GM23338 (cell line): Measurements from ENCODE around the gene OR8B12. TPM values are rescaled to one million over a fixed set of nuclear protein-coding genes. Genes with fewer than 3 reads are reported as not detected.
A peak's percentile ranks its signal among the peaks of the same experiment; 100 is the strongest.

Experiments
- ATAC-seq: fragments of 200-7000 bp; cut with Tn5 transposase; 3 replicates; pipeline ENCODE4 v1.9.1; 2020
- DNase-seq: peaks from one replicate; pipeline ENCODE4 v3.0.0-alpha.2; 2015; ENCODE audit warnings: low spot score
- H2AFZ ChIP-seq: fragments of 200-600 bp; sonication (generic); 2 replicates; pipeline ENCODE4 v1.8.0; 2016; ENCODE audit warnings: antibody characterized with exemption, mild to moderate bottlenecking, moderate library complexity
- H3F3A ChIP-seq: fragments of 200-600 bp; sonication (generic); replicated peaks from 2 replicates; pipeline ENCODE4 v1.8.0; 2017; ENCODE audit warnings: antibody characterized with exemption, mixed run types, low read depth
- H3K27ac ChIP-seq: fragments of 200-600 bp; sonication (generic); 2 replicates; pipeline ENCODE4 v1.6.1; 2016; ENCODE audit warnings: low read depth
- H3K27me3 ChIP-seq: fragments of 200-600 bp; sonication (generic); 2 replicates; pipeline ENCODE4 v1.8.0; 2016; ENCODE audit warnings: mild to moderate bottlenecking, mixed run types, moderate library complexity; ENCODE audit not compliant: insufficient read depth
- H3K36me3 ChIP-seq: fragments of 200-600 bp; sonication (generic); 2 replicates; pipeline ENCODE4 v1.8.0; 2016; ENCODE audit warnings: mild to moderate bottlenecking; ENCODE audit not compliant: insufficient read depth
- H3K4me1 ChIP-seq: fragments of 200-600 bp; sonication (generic); 2 replicates; pipeline ENCODE4 v1.8.0; 2016; ENCODE audit warnings: mild to moderate bottlenecking, moderate library complexity; ENCODE audit not compliant: insufficient read depth
- H3K4me2 ChIP-seq: fragments of 200-600 bp; sonication (generic); 2 replicates; pipeline ENCODE4 v1.7.1; 2017; ENCODE audit warnings: mixed run types
- H3K4me3 ChIP-seq: fragments of 200-600 bp; sonication (generic); 2 replicates; pipeline ENCODE4 v1.6.1; 2016; ENCODE audit warnings: mixed run types
- H3K79me2 ChIP-seq: fragments of 200-600 bp; sonication (generic); replicated peaks from 2 replicates; pipeline ENCODE4 v1.8.0; 2017; ENCODE audit warnings: mild to moderate bottlenecking; ENCODE audit not compliant: insufficient read depth
- H3K9me2 ChIP-seq: fragments of 200-600 bp; sonication (generic); 2 replicates; pipeline ENCODE4 v1.8.0; 2017; ENCODE audit not compliant: insufficient read depth
- H4K20me1 ChIP-seq: fragments of 200-600 bp; sonication (generic); replicated peaks from 2 replicates; pipeline ENCODE4 v1.8.0; 2017; ENCODE audit warnings: mild to moderate bottlenecking; ENCODE audit not compliant: insufficient read depth
- H3K27ac Mint-ChIP-seq: 2 replicates; pipeline ENCODE4 v1.8.0; 2020; ENCODE audit warnings: inconsistent platforms, mild to moderate bottlenecking, moderate library complexity, mixed read lengths
- H3K27me3 Mint-ChIP-seq: 3 replicates; pipeline ENCODE4 v1.8.0; 2022; ENCODE audit warnings: low read depth, mild to moderate bottlenecking, moderate library complexity, mixed read lengths, inconsistent platforms; ENCODE audit not compliant: insufficient read depth, poor library complexity
- H3K36me3 Mint-ChIP-seq: 3 replicates; pipeline ENCODE4 v1.8.0; 2021; ENCODE audit warnings: low read depth, mild to moderate bottlenecking, inconsistent platforms, moderate library complexity, mixed read lengths
- H3K4me1 Mint-ChIP-seq: 3 replicates; pipeline ENCODE4 v1.8.0; 2020; ENCODE audit warnings: mild to moderate bottlenecking, inconsistent platforms, mixed read lengths
- H3K4me3 Mint-ChIP-seq: 3 replicates; pipeline ENCODE4 v1.8.0; 2021; ENCODE audit warnings: moderate library complexity, mild to moderate bottlenecking, inconsistent platforms, mixed read lengths
- H3K9me3 Mint-ChIP-seq: 3 replicates; pipeline ENCODE4 v1.8.0; 2020; ENCODE audit warnings: moderate library complexity, mild to moderate bottlenecking, inconsistent platforms, mixed read lengths
- CREB1 ChIP-seq: fragments of 250-450 bp; sonication (Bioruptor Pico); IDR thresholded peaks from 2 replicates; pipeline ENCODE4 v1.5.0; 2020; ENCODE audit warnings: low read depth, mild to moderate bottlenecking, moderate library complexity
- CTCF ChIP-seq, 2 experiments: fragments of 200-600 bp in 1 of 2; sonication (generic) in 1 of 2; conservative IDR thresholded peaks; 2 replicates each; pipeline versions ENCODE4 v1.5.1 to v1.6.1; 2016 to 2017; ENCODE audit warnings: antibody characterized with exemption in 2 of 2, low read depth in 2 of 2, mild to moderate bottlenecking in 2 of 2, moderate library complexity in 1 of 2
- ETS1 ChIP-seq: IDR thresholded peaks from 2 replicates; pipeline ENCODE4 v1.6.1; 2016; ENCODE audit warnings: antibody characterized with exemption
- EZH2 ChIP-seq: fragments of 200-600 bp; sonication (generic); IDR thresholded peaks from one replicate; pipeline ENCODE4 v1.8.0; 2017; ENCODE audit warnings: antibody characterized with exemption, mild to moderate bottlenecking, low read depth; ENCODE audit not compliant: unreplicated experiment
- EZH2phosphoT487 ChIP-seq: fragments of 200-600 bp; sonication (generic); IDR thresholded peaks from one replicate; pipeline ENCODE4 v1.8.1; 2018; ENCODE audit warnings: antibody characterized with exemption; ENCODE audit not compliant: unreplicated experiment
- JUNB ChIP-seq: IDR thresholded peaks from one replicate; pipeline ENCODE4 v1.6.1; 2016; ENCODE audit warnings: antibody characterized with exemption; ENCODE audit not compliant: unreplicated experiment
- NANOG ChIP-seq: IDR thresholded peaks from 2 replicates; pipeline ENCODE4 v1.6.1; 2016; ENCODE audit warnings: antibody characterized with exemption, borderline replicate concordance
- POLR2AphosphoS5 ChIP-seq: IDR thresholded peaks from 2 replicates; pipeline ENCODE4 v1.6.1; 2016; ENCODE audit warnings: antibody characterized with exemption, low read depth
- REST ChIP-seq: IDR thresholded peaks from one replicate; pipeline ENCODE4 v1.6.1; 2018; ENCODE audit warnings: antibody characterized with exemption; ENCODE audit not compliant: unreplicated experiment
- STAT1 ChIP-seq: IDR thresholded peaks from one replicate; pipeline ENCODE4 v1.6.1; 2016; ENCODE audit warnings: antibody characterized with exemption; ENCODE audit not compliant: unreplicated experiment
- ZNF114 ChIP-seq: fragments of 250-450 bp; sonication (Bioruptor Pico); IDR thresholded peaks from 2 replicates; pipeline ENCODE4 v1.5.0; 2020; ENCODE audit warnings: mild to moderate bottlenecking, moderate library complexity
- ZNF331 ChIP-seq: fragments of 250-450 bp; sonication (Bioruptor Pico); IDR thresholded peaks from 2 replicates; pipeline ENCODE4 v1.5.0; 2020; ENCODE audit warnings: low read depth, mild to moderate bottlenecking, moderate library complexity
- ZNF462 ChIP-seq: fragments of 250-450 bp; sonication (Bioruptor Pico); IDR thresholded peaks from 2 replicates; pipeline ENCODE4 v1.5.0; 2020; ENCODE audit warnings: mild to moderate bottlenecking, moderate library complexity
- polyA plus RNA-seq: library from polyadenylated mRNA; unstranded; fragments of >200 nt; fragmentation: Nextera tagmentation; extraction: Ambion mirVana; gene quantifications from 2 replicates; pipeline ENCODE4 v1.2.1, GENCODE V29; 2016
- total RNA-seq: library from RNA; depleted of rRNA; stranded (reverse); fragments of >200 nt; shearing (Covaris generic); gene quantifications from 2 replicates; pipeline ENCODE4 v1.2.3, GENCODE V29; 2014

Gene OR8B12
- total and polyA plus RNA-seq, 2 experiments from 2014 or later: not detected

GRCh38 chr11:124551987-124552386 lies 8.5 kb upstream of the OR8B12 start:
- no peak overlapping the region for H3K4me3 ChIP-seq
- no peaks in the 10 kb centered on the region for H3K79me2 ChIP-seq
- H3F3A ChIP-seq: no peaks in the 10 kb centered on the region
- H4K20me1 ChIP-seq: no peaks in the 10 kb centered on the region
- Mint-ChIP-seq H3K9me3 (peaks cover 5% of the 10 kb centered on the region; the same call in 2 of the 3 replicates), H3K27ac (peak overlapping the region; percentile 79; the same call in 1 of the 2 replicates), H3K36me3 (no peaks in the 10 kb centered on the region), H3K4me1 (no peaks in the 10 kb centered on the region), H3K4me3 (no peak overlapping the region), H3K27me3 (no peaks in the 10 kb centered on the region)
- H3K27ac ChIP-seq: no peak overlapping the region
- no peaks in the 10 kb centered on the region for H3K27me3 ChIP-seq
- H3K9me2 ChIP-seq: no peaks in the 10 kb centered on the region
- no peak for TF ChIP-seq STAT1
- no peak for TF ChIP-seq ZNF331
- TF ChIP-seq NANOG: no peak
- TF ChIP-seq JUNB: no peak
- TF ChIP-seq REST: no peak
- no peak for TF ChIP-seq CTCF (conservative IDR thresholded peaks at IDR 0.05; ENCODE audit: low read depth in 2 of 2)
- no peak for TF ChIP-seq ETS1
- TF ChIP-seq EZH2: no peak
- no peak for TF ChIP-seq POLR2AphosphoS5
- TF ChIP-seq ZNF462 (CRISPR knock-in tag): no peak
- no peak for TF ChIP-seq EZH2phosphoT487
- no peak for TF ChIP-seq ZNF114 (CRISPR knock-in tag)
- no peak for TF ChIP-seq CREB1
- H2AFZ ChIP-seq: peak overlapping the region; percentile 83; the same call in 1 of the 2 replicates
- no peak overlapping the region for H3K4me2 ChIP-seq
- no peaks in the 10 kb centered on the region for H3K4me1 ChIP-seq
- no peaks in the 10 kb centered on the region for H3K36me3 ChIP-seq
- ATAC-seq (no peak), DNase-seq (no peak)
